K562 (cell line): ENCODE measurements around the gene CNR2. TPM values are rescaled to one million over a fixed set of nuclear protein-coding genes. Genes with fewer than 3 reads are reported as not detected.
A peak's percentile ranks its signal among the peaks of the same experiment; 100 is the strongest.

ENCODE experiments used
- AFF1 ChIP-seq, 2 experiments: fragments of 450-650 bp; IDR thresholded peaks; 2 replicates each; pipeline ENCODE4 v1.6.1; 2018; ENCODE audit warnings: mild to moderate bottlenecking in 2 of 2, low read depth in 1 of 2; ENCODE audit not compliant: partially characterized antibody in 2 of 2
- CBX1 ChIP-seq: sonication (generic); IDR thresholded peaks from 2 replicates; pipeline ENCODE4 v1.6.1; 2016; ENCODE audit warnings: antibody characterized with exemption, low read depth, mild to moderate bottlenecking
- CCNT2 ChIP-seq: IDR thresholded peaks from 2 replicates; pipeline ENCODE4 v1.6.1; 2011; ENCODE audit warnings: borderline replicate concordance, low read depth, mild to moderate bottlenecking, moderate library complexity, mixed read lengths, low read length; ENCODE audit not compliant: insufficient read length; ENCODE audit errors: extremely low read depth
- E2F3 ChIP-seq: fragments of 250-450 bp; sonication (Bioruptor Pico); IDR thresholded peaks from 2 replicates; pipeline ENCODE4 v1.4.0; 2020; ENCODE audit warnings: mild to moderate bottlenecking
- HNRNPUL1 ChIP-seq: fragments of 200-400 bp; formaldehyde crosslinking; IDR thresholded peaks from 2 replicates; pipeline ENCODE4 v1.6.1; 2017; ENCODE audit warnings: low read length
- PKNOX1 ChIP-seq: fragments of 450-650 bp; IDR thresholded peaks from 2 replicates; pipeline ENCODE4 v1.6.1; 2016
- RBBP5 ChIP-seq: fragments of 200-600 bp; sonication (generic); IDR thresholded peaks from 2 replicates; pipeline ENCODE4 v1.6.1; 2012; ENCODE audit warnings: borderline replicate concordance, mild to moderate bottlenecking, low read length, control low read depth, inconsistent platforms; ENCODE audit not compliant: insufficient read depth, poor library complexity, severe bottlenecking
- SIN3A ChIP-seq, 2 experiments: fragments of 150-350 bp in 1 of 2; IDR thresholded peaks; 2 replicates each; pipeline ENCODE4 v1.6.1; 2011 to 2016; ENCODE audit warnings: borderline replicate concordance in 2 of 2, low read depth in 2 of 2, low read length in 2 of 2, mild to moderate bottlenecking in 2 of 2, moderate library complexity in 2 of 2; ENCODE audit not compliant: control insufficient read depth in 1 of 2
- ZBTB2 ChIP-seq: fragments of 450-650 bp; IDR thresholded peaks from 2 replicates; pipeline ENCODE4 v1.6.1; 2016; ENCODE audit warnings: antibody characterized with exemption
- ZNF407 ChIP-seq: fragments of 450-650 bp; IDR thresholded peaks from 2 replicates; pipeline ENCODE4 v1.6.1; 2016; ENCODE audit warnings: low read depth
- ZNF764 ChIP-seq: fragments of 250-450 bp; sonication (Bioruptor Pico); IDR thresholded peaks from 2 replicates; pipeline ENCODE4 v1.4.0; 2020; ENCODE audit warnings: low read depth, mild to moderate bottlenecking, moderate library complexity
- polyA plus RNA-seq, 8 experiments: library from polyadenylated mRNA; depleted of rRNA in 4 of 8; stranded (reverse) in 5 of 8; unstranded in 3 of 8; fragments of >200 nt; fragmentation: Nextera tagmentation in 2 of 8; fragmentation: Illumina TruSeq in 1 of 8; extraction: Ambion mirVana in 2 of 8; extraction: Trizol in 1 of 8; gene quantifications; 2 replicates each; pipeline versions ENCODE4 v1.2.1 to v1.2.3, GENCODE V29; 2011 to 2014; ENCODE audit warnings: inconsistent platforms in 1 of 8, missing spikeins in 1 of 8
- total RNA-seq, 7 experiments: library from RNA; depleted of rRNA in 6 of 7; stranded (reverse); fragments of >200 nt in 6 of 7; fragmentation: Illumina TruSeq in 2 of 7; extraction: Trizol in 2 of 7; gene quantifications; 2 replicates each; pipeline versions ENCODE4 v1.2.1 to v1.2.3, GENCODE V29; 2011 to 2021; ENCODE audit warnings: low replicate concordance in 1 of 7

The CNR2 gene
- total and polyA plus RNA-seq, 9 of the 15 experiments (the other 6 are each of a cell fraction or from before 2014, with no cell fraction given): not detected

GRCh38 chr1:23958810-23959460 is 45.8 kb upstream of the CNR2 start (continued):
- no peak for TF ChIP-seq ZNF407
- peak; percentile 61; the same call in 1 of the 2 replicates for TF ChIP-seq CBX1
- no peak for TF ChIP-seq E2F3 (CRISPR knock-in tag)
- TF ChIP-seq ZNF764 (CRISPR knock-in tag): no peak
- no peak for TF ChIP-seq AFF1 (IDR thresholded peaks at IDR 0.05; ENCODE audit: low read depth in 1 of 2, partially characterized antibody in 2 of 2)
- TF ChIP-seq HNRNPUL1: no peak; the same call in 1 of the 2 replicates
- peak; percentile 77 for TF ChIP-seq ZBTB2
- TF ChIP-seq SIN3A (IDR thresholded peaks at IDR 0.05; ENCODE audit: borderline replicate concordance in 2 of 2, control insufficient read depth in 1 of 2, low read depth in 2 of 2, low read length in 2 of 2): no peak; a peak in 1 of 4 replicates
- TF ChIP-seq RBBP5: peak; percentile 9
- no peak for TF ChIP-seq CCNT2
- peak; percentile 97 for TF ChIP-seq PKNOX1
